GM19467 (cell line): ENCODE data around the gene NWD2.
"Not testable (repeated sequence)": the region's sequence is repeated elsewhere in the genome, so short reads cannot be mapped to it uniquely, and the experiment has no call there.

Source experiments
- ATAC-seq: cut with Tn5 transposase; IDR thresholded peaks from one replicate; pipeline ENCODE4 v1.9.1; 2021; ENCODE audit warnings: mild to moderate bottlenecking, moderate library complexity; ENCODE audit not compliant: unreplicated experiment

NWD2 gene

GRCh38 chr4:37392521-37393255 is 148.1 kb downstream of the NWD2 start:
- ATAC-seq, result no peak

DNA sequence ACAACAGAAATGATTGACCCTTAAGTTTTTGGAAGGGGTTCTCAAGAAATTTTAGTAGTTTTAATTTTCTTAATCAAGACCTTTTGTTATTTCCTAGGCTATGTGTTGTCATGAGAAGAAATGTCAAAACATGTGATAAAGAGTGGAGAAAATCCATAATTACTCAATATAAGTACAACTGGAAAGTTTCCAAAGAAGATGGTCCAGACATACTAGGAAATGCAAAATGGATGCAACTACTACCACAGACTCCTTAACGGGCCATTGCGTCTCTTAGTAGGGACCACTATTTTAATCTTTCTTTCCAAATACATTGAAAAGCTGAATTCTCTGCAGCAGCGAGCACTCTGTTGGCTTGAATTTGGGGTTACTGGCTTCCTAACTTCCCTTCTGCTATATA is 148.8 kb downstream of the NWD2 start:
- ATAC-seq, result no peak

GRCh38 chr4:37393889-37394288 is 149.3 kb downstream of the NWD2 start:
- peak; percentile 53 for ATAC-seq

DNA sequence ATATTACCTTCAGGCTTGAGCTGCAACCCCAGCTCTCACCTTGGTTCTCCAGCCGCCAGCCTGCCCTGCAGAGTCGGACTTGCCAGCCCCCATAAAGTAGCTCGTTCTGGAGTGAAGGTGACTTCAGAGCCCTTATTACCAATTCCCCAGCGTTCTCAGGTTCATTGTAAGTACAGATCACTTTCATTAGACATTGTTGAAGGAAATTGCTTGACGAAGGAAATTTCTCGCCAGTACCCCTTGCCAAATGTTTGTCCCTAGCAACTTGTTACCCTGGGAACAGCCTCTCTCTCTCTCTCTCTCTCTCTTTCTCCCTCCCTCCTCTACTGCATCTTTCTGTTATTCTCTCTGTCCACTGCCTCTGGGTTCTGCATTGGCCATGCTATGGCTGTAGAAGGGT is 153.0 kb downstream of the NWD2 start:
- ATAC-seq, result no peak

DNA sequence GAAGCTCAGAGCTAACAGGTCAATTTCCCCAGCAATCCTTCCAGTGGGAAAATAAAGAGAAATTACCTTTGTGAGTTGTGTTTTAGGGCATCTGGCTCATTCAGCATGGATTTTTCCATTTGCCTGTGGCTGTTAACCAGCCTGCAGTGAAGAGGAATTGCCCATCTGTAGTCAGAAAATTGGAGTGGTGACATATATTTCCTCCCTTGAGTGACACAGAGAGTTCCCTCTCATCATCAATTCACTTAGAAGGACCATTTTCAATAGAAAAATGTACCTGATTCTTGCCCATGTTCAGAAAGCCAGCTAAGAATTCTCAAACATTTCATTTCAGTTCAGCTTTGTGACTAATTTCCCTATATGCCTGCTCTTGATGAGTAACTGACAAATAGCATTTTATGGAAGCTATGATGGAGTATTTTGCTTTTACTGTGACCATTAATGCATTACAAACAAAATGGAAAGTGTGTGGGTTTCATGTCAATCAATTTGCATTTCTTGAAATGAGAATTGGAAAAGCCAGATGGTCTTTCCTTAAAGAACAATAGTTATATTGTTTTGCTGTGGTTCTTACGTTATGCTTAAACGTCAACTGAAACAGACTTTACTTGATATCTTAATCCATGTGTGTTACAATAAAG is 155.8 kb downstream of the NWD2 start:
- ATAC-seq, result peak; percentile 75

GRCh38 chr4:37407938-37408826 is 163.6 kb downstream of the NWD2 start:
- ATAC-seq, result not testable (repeated sequence)

GRCh38 chr4:37413612-37414011 is 169.1 kb downstream of the NWD2 start:
- not testable (repeated sequence) for ATAC-seq

DNA sequence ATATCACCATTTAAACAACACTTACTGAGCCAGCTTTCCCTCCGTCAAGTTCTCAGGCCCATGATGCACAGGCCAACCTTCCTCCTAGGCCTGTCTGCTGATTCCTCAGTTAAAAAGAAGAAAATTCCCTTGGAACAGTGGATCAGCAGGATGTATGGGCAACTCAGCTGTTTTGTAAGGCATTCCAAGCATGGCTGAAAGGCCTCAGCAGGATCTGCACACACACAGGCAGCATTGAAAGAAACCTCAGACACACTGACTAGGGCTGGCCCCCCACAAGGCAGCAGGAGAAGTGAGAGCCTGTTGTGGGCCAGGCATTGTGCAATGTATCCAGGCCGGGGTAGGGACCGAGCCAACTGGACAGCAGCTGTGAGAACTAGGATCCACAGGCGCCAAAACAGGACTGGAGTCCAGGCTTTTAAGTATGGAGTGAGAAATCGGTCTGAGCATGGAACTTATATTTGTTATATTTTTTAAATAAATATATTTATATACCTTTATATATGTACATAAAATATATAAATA is 171.4 kb downstream of the NWD2 start:
- ATAC-seq, result no peak

GRCh38 chr4:37421614-37422013 is 177.1 kb downstream of the NWD2 start:
- ATAC-seq, result no peak

GRCh38 chr4:37422102-37422501 is 177.6 kb downstream of the NWD2 start:
- ATAC-seq, result no peak

DNA sequence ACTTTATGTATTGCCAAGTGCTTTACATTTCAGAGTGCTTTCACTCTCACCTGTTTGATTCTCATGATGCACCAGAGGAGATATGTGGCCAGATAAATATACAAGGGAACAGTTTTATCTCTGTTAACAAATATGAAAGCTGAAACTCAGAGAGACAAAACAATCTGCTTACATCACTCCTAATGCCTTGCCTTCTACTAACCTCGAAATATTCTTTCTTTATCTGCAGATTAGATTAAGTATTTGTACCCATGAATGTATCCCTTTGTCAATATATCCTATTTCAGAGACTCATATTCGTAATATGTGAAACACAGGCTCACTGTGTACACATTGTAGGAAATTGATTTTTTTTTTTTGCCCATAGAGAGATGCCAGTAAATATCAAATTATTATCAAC is 178.1 kb downstream of the NWD2 start:
- no peak for ATAC-seq

DNA sequence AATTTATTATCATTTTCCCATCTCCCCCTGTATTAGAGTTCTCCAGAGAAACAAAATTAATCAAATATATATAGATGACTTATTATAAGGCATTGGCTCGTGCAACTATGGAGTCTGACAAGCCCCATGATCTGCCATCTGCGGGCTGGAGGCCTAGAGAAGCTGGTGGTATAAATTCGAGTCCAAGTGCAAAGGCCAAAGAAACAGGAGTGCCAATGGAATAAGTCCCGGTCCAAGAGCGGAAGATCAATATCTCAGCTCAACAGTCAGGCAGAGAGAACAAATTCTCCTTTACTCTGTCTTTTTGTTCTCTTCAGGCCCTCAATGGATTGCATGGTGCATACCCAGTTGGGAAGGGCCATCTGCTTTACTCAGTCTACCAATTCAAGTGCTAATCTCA is 178.8 kb downstream of the NWD2 start:
- ATAC-seq, result no peak

GRCh38 chr4:37424753-37425152 is 180.2 kb downstream of the NWD2 start:
- no peak for ATAC-seq

DNA sequence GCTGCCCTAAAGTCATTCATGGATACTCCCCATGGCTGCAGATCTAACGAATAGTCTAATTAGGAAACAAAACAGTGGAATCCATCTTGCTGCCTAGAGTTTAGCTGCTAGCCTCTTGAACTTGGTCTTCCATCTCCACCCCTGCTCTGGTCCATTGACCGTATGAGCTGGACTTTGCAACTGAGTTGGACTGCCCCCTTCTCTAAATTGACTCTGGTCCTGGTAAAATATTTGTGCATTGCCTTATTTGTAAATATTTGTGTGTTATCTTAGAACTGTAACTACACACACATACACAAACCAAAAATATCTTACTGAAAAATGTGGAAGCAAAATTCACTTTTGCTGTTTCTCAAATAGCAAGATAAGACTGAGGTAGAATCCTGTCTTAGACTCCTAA is 181.3 kb downstream of the NWD2 start:
- no peak for ATAC-seq

- no peak for ATAC-seq
These were observed 182.7 kb downstream of the NWD2 start for GRCh38 chr4:37427193-37427592.

DNA sequence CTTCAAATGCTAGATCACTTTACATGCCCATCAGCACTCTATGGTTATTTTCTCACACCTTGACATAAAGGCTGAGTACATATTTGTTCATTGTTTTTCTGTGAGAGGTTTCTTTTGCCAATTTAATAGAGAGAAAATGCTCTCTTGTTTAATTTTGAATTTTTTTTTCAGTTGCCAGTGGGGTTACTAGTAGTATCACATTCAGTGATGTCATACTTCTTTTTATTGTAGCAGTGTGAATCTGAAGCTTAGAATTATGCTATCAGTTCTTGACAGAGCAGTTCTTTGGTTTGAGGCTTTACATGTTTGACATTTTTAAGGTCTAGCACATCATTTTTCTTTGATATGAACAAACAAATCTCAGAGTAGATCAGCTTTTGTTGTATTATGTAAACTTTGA is 185.4 kb downstream of the NWD2 start:
- no peak for ATAC-seq

DNA sequence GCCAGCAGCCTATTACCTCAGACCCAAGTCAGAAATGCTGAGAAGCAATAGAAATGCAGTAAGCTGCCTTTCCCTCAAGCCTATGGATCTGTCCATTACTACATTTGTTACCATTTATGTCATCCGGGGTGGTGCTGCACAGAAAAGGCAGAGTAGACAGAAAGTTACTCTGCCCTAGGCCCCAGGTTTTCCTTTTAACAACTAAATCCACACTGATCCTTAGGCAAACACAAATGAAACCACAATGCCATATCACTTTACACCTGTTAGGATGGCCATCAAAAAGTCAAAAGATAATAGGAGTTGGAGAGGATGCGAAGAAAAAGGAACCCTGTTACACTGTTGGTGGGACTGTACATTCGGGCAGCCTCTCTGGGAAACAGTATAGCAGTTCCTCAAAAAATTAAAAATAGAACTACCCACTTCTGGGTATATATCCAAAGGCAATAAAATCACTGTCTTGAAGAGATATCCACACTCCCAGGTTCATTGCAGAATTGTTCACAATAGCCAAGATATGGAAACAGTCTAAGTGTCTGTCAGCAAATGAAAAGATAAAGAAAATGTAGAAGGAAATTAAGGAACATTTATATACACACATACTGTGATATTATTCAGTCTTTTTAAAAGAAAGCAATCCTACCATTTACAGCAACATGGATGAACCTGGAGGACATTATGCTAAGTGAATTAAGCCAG is 186.3 kb downstream of the NWD2 start:
- no peak for ATAC-seq

DNA sequence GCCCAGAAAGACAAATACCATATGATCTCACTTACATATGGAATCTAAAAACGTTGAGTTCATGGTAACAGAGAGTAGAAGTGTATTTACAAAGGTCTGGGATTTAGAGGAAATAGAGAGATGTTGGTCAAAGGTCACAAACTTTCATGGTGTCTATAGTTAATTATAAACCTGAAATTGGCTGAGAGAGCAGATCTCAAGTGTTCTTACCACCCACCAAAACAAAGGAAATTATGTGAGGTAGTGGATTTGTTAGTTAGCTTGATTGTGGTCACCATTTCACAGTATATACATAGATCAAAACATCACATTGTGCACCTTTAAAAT is 186.8 kb downstream of the NWD2 start:
- ATAC-seq, result peak; percentile 62

- no peak for ATAC-seq
These were observed 189.9 kb downstream of the NWD2 start for GRCh38 chr4:37434469-37434868.

DNA sequence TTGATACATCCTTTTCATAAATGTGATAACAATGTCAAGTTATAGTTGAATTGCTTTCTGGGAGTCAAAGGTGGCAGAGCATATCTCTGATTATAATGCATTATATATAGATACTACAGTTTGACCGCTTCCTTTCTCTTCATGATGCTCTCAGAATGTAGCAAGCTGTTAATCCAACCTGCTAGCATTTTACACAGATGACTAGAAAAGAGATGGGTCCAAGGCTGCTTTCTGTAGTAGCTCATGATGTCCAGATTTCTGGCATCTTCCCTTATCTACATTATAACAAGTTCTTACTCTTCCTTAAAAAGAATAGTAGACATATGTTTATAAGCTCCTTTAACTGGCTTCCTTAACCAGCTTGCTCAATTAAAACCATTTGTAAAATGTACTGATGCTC is 192.0 kb downstream of the NWD2 start:
- ATAC-seq, result no peak

GRCh38 chr4:37437163-37437562 is 192.6 kb downstream of the NWD2 start:
- no peak for ATAC-seq
